ENCODE measurements around the gene FAM217B.

FAM217B gene

GRCh38 chr20:59925899-59926298 is 14.3 kb upstream of the FAM217B start:
- peaks cover 0 to 4% of the 10 kb centered on the region in 2 donors for H3K27me3 ChIP-seq (ENCODE audit: control insufficient read depth in 1 of 2, insufficient read depth in 2 of 2, low read length in 2 of 2)
- no peaks in the 10 kb centered on the region for H3K36me3 ChIP-seq (ENCODE audit: control insufficient read depth in 2 of 2, insufficient read depth in 2 of 2, low read length in 2 of 2)
- H3K9ac ChIP-seq (ENCODE audit: low read length in 2 of 2) = no peak overlapping the region
- no peaks in the 10 kb centered on the region for H3K9me3 ChIP-seq (ENCODE audit: control insufficient read depth in 2 of 2, low read length in 2 of 2)
- no peaks in the 10 kb centered on the region for H3K4me1 ChIP-seq (ENCODE audit: control insufficient read depth, insufficient read depth, low read length)
- H3K4me3 ChIP-seq (ENCODE audit: low read length in 2 of 2) = no peak overlapping the region
- H3K27ac ChIP-seq (ENCODE audit: low read length) = no peak overlapping the region

- Histone ChIP-seq H3K9ac (ENCODE audit: low read length in 2 of 2) (no peak overlapping the region), H3K9me3 (ENCODE audit: control insufficient read depth in 2 of 2, low read length in 2 of 2) (no peaks in the 10 kb centered on the region), H3K4me1 (ENCODE audit: control insufficient read depth, insufficient read depth, low read length) (peaks cover 4% of the 10 kb centered on the region)
Measured at GRCh38 chr20:59931511-59932312, 8.5 kb upstream of the FAM217B start.

GRCh38 chr20:59932616-59933295 is 7.4 kb upstream of the FAM217B start:
- no peaks in the 10 kb centered on the region for H3K9me3 ChIP-seq (ENCODE audit: control insufficient read depth in 2 of 2, low read length in 2 of 2)
- no peak overlapping the region for H3K9ac ChIP-seq (ENCODE audit: low read length in 2 of 2)
- H3K36me3 ChIP-seq (ENCODE audit: control insufficient read depth in 2 of 2, insufficient read depth in 2 of 2, low read length in 2 of 2) = no peaks in the 10 kb centered on the region
- H3K27me3 ChIP-seq (ENCODE audit: control insufficient read depth in 1 of 2, insufficient read depth in 2 of 2, low read length in 2 of 2) = no peaks in the 10 kb centered on the region
- H3K27ac ChIP-seq (ENCODE audit: low read length) = no peak overlapping the region
- H3K4me1 ChIP-seq (ENCODE audit: control insufficient read depth, insufficient read depth, low read length) = peaks cover 5% of the 10 kb centered on the region
- peak overlapping the region in 1 of 2 donors; percentile 83 for H3K4me3 ChIP-seq (ENCODE audit: low read length in 2 of 2)

More at GRCh38 chr20:59931511-59932312, 8.5 kb upstream of the FAM217B start:
- H3K36me3 ChIP-seq (ENCODE audit: control insufficient read depth in 2 of 2, insufficient read depth in 2 of 2, low read length in 2 of 2) = no peaks in the 10 kb centered on the region
- H3K27ac ChIP-seq (ENCODE audit: low read length) = no peak overlapping the region
- H3K4me3 ChIP-seq (ENCODE audit: low read length in 2 of 2) = no peak overlapping the region
- H3K27me3 ChIP-seq (ENCODE audit: control insufficient read depth in 1 of 2, insufficient read depth in 2 of 2, low read length in 2 of 2) = no peaks in the 10 kb centered on the region

GRCh38 chr20:59933296-59933848 is 6.8 kb upstream of the FAM217B start, which contains the start of gene SYCP2:
SYCP2 (minus strand) TSS chr20:59933637; CDS start chr20:59922413, 11,224 bp downstream.
- Histone ChIP-seq H3K9me3 (ENCODE audit: control insufficient read depth in 2 of 2, low read length in 2 of 2) (no peaks in the 10 kb centered on the region), H3K9ac (ENCODE audit: low read length in 2 of 2) (peak within 1 kb of the TSS; percentile 53 to 73), H3K27me3 (ENCODE audit: control insufficient read depth in 1 of 2, insufficient read depth in 2 of 2, low read length in 2 of 2) (no peaks in the 10 kb centered on the region), H3K4me3 (ENCODE audit: low read length in 2 of 2) (peak within 1 kb of the TSS; percentile 70 to 83), H3K36me3 (ENCODE audit: control insufficient read depth in 2 of 2, insufficient read depth in 2 of 2, low read length in 2 of 2) (no peaks in the 10 kb centered on the region), H3K4me1 (ENCODE audit: control insufficient read depth, insufficient read depth, low read length) (peaks cover 11% of the 10 kb centered on the region), H3K27ac (ENCODE audit: low read length) (no peak within 1 kb of the TSS)

GRCh38 chr20:59933849-59934585 is 6.2 kb upstream of the FAM217B start:
- H3K27ac ChIP-seq (ENCODE audit: low read length) = no peak overlapping the region
- peak overlapping the region; percentile 70 to 83 for H3K4me3 ChIP-seq (ENCODE audit: low read length in 2 of 2)
- peaks cover 18% of the 10 kb centered on the region for H3K4me1 ChIP-seq (ENCODE audit: control insufficient read depth, insufficient read depth, low read length)
- no peaks in the 10 kb centered on the region for H3K36me3 ChIP-seq (ENCODE audit: control insufficient read depth in 2 of 2, insufficient read depth in 2 of 2, low read length in 2 of 2)
- H3K27me3 ChIP-seq (ENCODE audit: control insufficient read depth in 1 of 2, insufficient read depth in 2 of 2, low read length in 2 of 2) = no peaks in the 10 kb centered on the region
- no peaks in the 10 kb centered on the region for H3K9me3 ChIP-seq (ENCODE audit: control insufficient read depth in 2 of 2, low read length in 2 of 2)
- H3K9ac ChIP-seq (ENCODE audit: low read length in 2 of 2) = peak overlapping the region; percentile 53 to 73

- H3K4me1 ChIP-seq (ENCODE audit: control insufficient read depth, insufficient read depth, low read length) = peaks cover 22% of the 10 kb centered on the region
- no peaks in the 10 kb centered on the region for H3K36me3 ChIP-seq (ENCODE audit: control insufficient read depth in 2 of 2, insufficient read depth in 2 of 2, low read length in 2 of 2)
- H3K27me3 ChIP-seq (ENCODE audit: control insufficient read depth in 1 of 2, insufficient read depth in 2 of 2, low read length in 2 of 2) = no peaks in the 10 kb centered on the region
- no peak overlapping the region for H3K9ac ChIP-seq (ENCODE audit: low read length in 2 of 2)
- H3K4me3 ChIP-seq (ENCODE audit: low read length in 2 of 2) = no peak overlapping the region
- H3K27ac ChIP-seq (ENCODE audit: low read length) = no peak overlapping the region
- no peaks in the 10 kb centered on the region for H3K9me3 ChIP-seq (ENCODE audit: control insufficient read depth in 2 of 2, low read length in 2 of 2)
Measured at GRCh38 chr20:59935457-59936185, 4.6 kb upstream of the FAM217B start.

- Histone ChIP-seq H3K36me3 (ENCODE audit: control insufficient read depth in 2 of 2, insufficient read depth in 2 of 2, low read length in 2 of 2) (no peaks in the 10 kb centered on the region), H3K4me3 (ENCODE audit: low read length in 2 of 2) (no peak overlapping the region), H3K9ac (ENCODE audit: low read length in 2 of 2) (no peak overlapping the region), H3K27me3 (ENCODE audit: control insufficient read depth in 1 of 2, insufficient read depth in 2 of 2, low read length in 2 of 2) (no peaks in the 10 kb centered on the region), H3K4me1 (ENCODE audit: control insufficient read depth, insufficient read depth, low read length) (peaks cover 29% of the 10 kb centered on the region), H3K9me3 (ENCODE audit: control insufficient read depth in 2 of 2, low read length in 2 of 2) (no peaks in the 10 kb centered on the region), H3K27ac (ENCODE audit: low read length) (no peak overlapping the region)
Measured at GRCh38 chr20:59936409-59936808, 3.8 kb upstream of the FAM217B start.

- Histone ChIP-seq H3K9me3 (ENCODE audit: control insufficient read depth in 2 of 2, low read length in 2 of 2) (no peaks in the 10 kb centered on the region), H3K27ac (ENCODE audit: low read length) (no peak overlapping the region), H3K4me1 (ENCODE audit: control insufficient read depth, insufficient read depth, low read length) (peaks cover 32% of the 10 kb centered on the region), H3K4me3 (ENCODE audit: low read length in 2 of 2) (no peak overlapping the region), H3K27me3 (ENCODE audit: control insufficient read depth in 1 of 2, insufficient read depth in 2 of 2, low read length in 2 of 2) (no peaks in the 10 kb centered on the region), H3K9ac (ENCODE audit: low read length in 2 of 2) (no peak overlapping the region), H3K36me3 (ENCODE audit: control insufficient read depth in 2 of 2, insufficient read depth in 2 of 2, low read length in 2 of 2) (no peaks in the 10 kb centered on the region)
Measured at GRCh38 chr20:59937150-59937549, 3.0 kb upstream of the FAM217B start.

GRCh38 chr20:59938221-59938620 is 2.0 kb upstream of the FAM217B start:
- H3K9me3 ChIP-seq (ENCODE audit: control insufficient read depth in 2 of 2, low read length in 2 of 2) = no peaks in the 10 kb centered on the region
- H3K27me3 ChIP-seq (ENCODE audit: control insufficient read depth in 1 of 2, insufficient read depth in 2 of 2, low read length in 2 of 2) = no peaks in the 10 kb centered on the region
- H3K36me3 ChIP-seq (ENCODE audit: control insufficient read depth in 2 of 2, insufficient read depth in 2 of 2, low read length in 2 of 2) = peaks cover 0 to 6% of the 10 kb centered on the region in 2 donors
- no peak overlapping the region for H3K27ac ChIP-seq (ENCODE audit: low read length)
- peaks cover 32% of the 10 kb centered on the region for H3K4me1 ChIP-seq (ENCODE audit: control insufficient read depth, insufficient read depth, low read length)
- H3K9ac ChIP-seq (ENCODE audit: low read length in 2 of 2) = no peak overlapping the region
- peak overlapping the region in 1 of 2 donors; percentile 95 for H3K4me3 ChIP-seq (ENCODE audit: low read length in 2 of 2)

GRCh38 chr20:59938696-59939051 is 1.5 kb upstream of the FAM217B start:
- Histone ChIP-seq H3K27ac (ENCODE audit: low read length) (no peak overlapping the region), H3K27me3 (ENCODE audit: control insufficient read depth in 1 of 2, insufficient read depth in 2 of 2, low read length in 2 of 2) (no peaks in the 10 kb centered on the region), H3K4me3 (ENCODE audit: low read length in 2 of 2) (peak overlapping the region in 1 of 2 donors; percentile 95), H3K9me3 (ENCODE audit: control insufficient read depth in 2 of 2, low read length in 2 of 2) (no peaks in the 10 kb centered on the region), H3K9ac (ENCODE audit: low read length in 2 of 2) (no peak overlapping the region), H3K4me1 (ENCODE audit: control insufficient read depth, insufficient read depth, low read length) (peaks cover 32% of the 10 kb centered on the region), H3K36me3 (ENCODE audit: control insufficient read depth in 2 of 2, insufficient read depth in 2 of 2, low read length in 2 of 2) (peaks cover 0 to 7% of the 10 kb centered on the region in 2 donors)
